BE2C (cell line): ENCODE results near the gene PANX2.

Experiments
- DNase-seq: peaks from one replicate; pipeline ENCODE4 v3.0.0-alpha.2; 2020
- H3K27me3 ChIP-seq: fragments of 250-450 bp; sonication (Bioruptor Pico); 2 replicates; pipeline ENCODE4 v1.5.1; 2020; ENCODE audit warnings: mild to moderate bottlenecking
- H3K36me3 ChIP-seq: fragments of 250-450 bp; sonication (Bioruptor Pico); 2 replicates; pipeline ENCODE4 v1.5.1; 2020; ENCODE audit warnings: mild to moderate bottlenecking
- H3K4me1 ChIP-seq: fragments of 250-450 bp; sonication (Bioruptor Pico); 2 replicates; pipeline ENCODE4 v1.5.1; 2020
- H3K4me3 ChIP-seq: 2 replicates; pipeline ENCODE4 v1.5.1; 2011; ENCODE audit warnings: low read depth, low read length
- H3K9me3 ChIP-seq: fragments of 250-450 bp; sonication (Bioruptor Pico); 2 replicates; pipeline ENCODE4 v1.5.1; 2020
- CTCF ChIP-seq: IDR thresholded peaks from 2 replicates; pipeline ENCODE4 v1.5.1; 2012; ENCODE audit warnings: mild to moderate bottlenecking, low read depth, low read length

PANX2 gene

GRCh38 chr22:50173983-50174355 is 3.4 kb downstream of the PANX2 start:
- Histone ChIP-seq H3K36me3 (no peaks in the 10 kb centered on the region), H3K27me3 (peaks cover 8% of the 10 kb centered on the region), H3K9me3 (no peaks in the 10 kb centered on the region; the same call in 1 of the 2 replicates), H3K4me3 (no peak overlapping the region), H3K4me1 (no peaks in the 10 kb centered on the region)
- no peak for TF ChIP-seq CTCF
- no peak for DNase-seq

GRCh38 chr22:50174382-50175190 is 4.1 kb downstream of the PANX2 start:
- Histone ChIP-seq H3K36me3 (no peaks in the 10 kb centered on the region), H3K27me3 (peaks cover 4% of the 10 kb centered on the region; the same call in 1 of the 2 replicates), H3K4me1 (no peaks in the 10 kb centered on the region), H3K4me3 (no peak overlapping the region), H3K9me3 (no peaks in the 10 kb centered on the region; the same call in 1 of the 2 replicates)
- DNase-seq, result peak; percentile 9
- no peak for TF ChIP-seq CTCF

GRCh38 chr22:50175191-50175461 is 4.6 kb downstream of the PANX2 start:
- Histone ChIP-seq H3K4me1 (no peaks in the 10 kb centered on the region), H3K36me3 (no peaks in the 10 kb centered on the region), H3K9me3 (no peaks in the 10 kb centered on the region; the same call in 1 of the 2 replicates), H3K4me3 (no peak overlapping the region), H3K27me3 (peaks cover 4% of the 10 kb centered on the region; the same call in 1 of the 2 replicates)
- DNase-seq, result peak; percentile 7
- TF ChIP-seq CTCF, result no peak

- H3K27me3 ChIP-seq, result no peaks in the 10 kb centered on the region
These were observed 5.7 kb downstream of the PANX2 start for GRCh38 chr22:50175921-50176849.

GRCh38 chr22:50176850-50177536 is 6.5 kb downstream of the PANX2 start:
- Histone ChIP-seq H3K27me3 (no peaks in the 10 kb centered on the region), H3K9me3 (no peaks in the 10 kb centered on the region; the same call in 1 of the 2 replicates), H3K4me3 (no peak overlapping the region), H3K36me3 (no peaks in the 10 kb centered on the region), H3K4me1 (no peaks in the 10 kb centered on the region)
- TF ChIP-seq CTCF, result no peak
- no peak for DNase-seq

More at GRCh38 chr22:50175921-50176849, 5.7 kb downstream of the PANX2 start:
- peak; percentile 11 for DNase-seq
- Histone ChIP-seq H3K4me1 (no peaks in the 10 kb centered on the region), H3K4me3 (no peak overlapping the region), H3K36me3 (no peaks in the 10 kb centered on the region), H3K9me3 (no peaks in the 10 kb centered on the region; the same call in 1 of the 2 replicates)
- TF ChIP-seq CTCF, result no peak
